HG03159 (cell line): ENCODE data around the gene TNFRSF12A.
"Not testable (repeated sequence)": the region's sequence is repeated elsewhere in the genome, so short reads cannot be mapped to it uniquely, and the experiment has no call there.

Experiments used
- ATAC-seq: cut with Tn5 transposase; IDR thresholded peaks from one replicate; pipeline ENCODE4 v1.9.1; 2021; ENCODE audit warnings: mild to moderate bottlenecking, moderate library complexity; ENCODE audit not compliant: unreplicated experiment

The TNFRSF12A gene

GRCh38 chr16:3045758-3046640 is 25.8 kb downstream of the TNFRSF12A start, which contains the start of gene MMP25:
Gene MMP25 (plus strand): TSS chr16:3046561. CDS start chr16:3046918, 357 bp downstream.
- ATAC-seq = no peak

GRCh38 chr16:3046641-3047386 is 26.6 kb downstream of the TNFRSF12A start:
- ATAC-seq = no peak

DNA sequence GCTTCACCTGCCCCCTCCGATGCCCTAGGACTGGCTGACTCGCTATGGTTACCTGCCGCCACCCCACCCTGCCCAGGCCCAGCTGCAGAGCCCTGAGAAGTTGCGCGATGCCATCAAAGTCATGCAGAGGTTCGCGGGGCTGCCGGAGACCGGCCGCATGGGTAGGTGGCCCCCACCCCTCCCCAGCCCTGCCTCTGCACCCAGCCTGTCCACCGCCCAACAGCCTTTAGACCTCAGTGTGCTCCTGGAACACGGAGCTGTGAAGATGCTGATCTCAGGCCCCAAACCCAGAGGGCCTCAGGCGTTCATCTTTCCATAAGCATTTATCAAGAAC is 27.2 kb downstream of the TNFRSF12A start:
- ATAC-seq = no peak

- ATAC-seq = no peak
Measured at GRCh38 chr16:3049921-3050481, 29.8 kb downstream of the TNFRSF12A start.

DNA sequence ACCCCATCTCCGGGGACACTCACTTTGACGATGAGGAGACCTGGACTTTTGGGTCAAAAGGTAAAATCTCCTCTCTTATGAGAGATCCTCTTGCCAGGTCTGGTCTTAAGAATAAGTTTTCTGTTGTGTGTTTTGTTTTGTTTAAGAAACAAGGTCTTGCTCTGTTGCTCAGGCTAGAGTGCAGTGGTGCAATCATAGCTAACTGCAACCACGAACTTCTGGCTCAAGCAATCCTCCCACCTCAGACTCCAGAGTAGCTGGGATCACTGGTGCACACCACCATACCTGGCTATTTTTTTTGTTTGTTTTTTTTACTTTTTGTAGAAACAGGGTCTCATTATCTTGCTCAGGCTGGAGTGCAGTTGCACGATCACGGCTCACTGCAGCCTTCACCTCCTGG is 30.3 kb downstream of the TNFRSF12A start:
- ATAC-seq = no peak

DNA sequence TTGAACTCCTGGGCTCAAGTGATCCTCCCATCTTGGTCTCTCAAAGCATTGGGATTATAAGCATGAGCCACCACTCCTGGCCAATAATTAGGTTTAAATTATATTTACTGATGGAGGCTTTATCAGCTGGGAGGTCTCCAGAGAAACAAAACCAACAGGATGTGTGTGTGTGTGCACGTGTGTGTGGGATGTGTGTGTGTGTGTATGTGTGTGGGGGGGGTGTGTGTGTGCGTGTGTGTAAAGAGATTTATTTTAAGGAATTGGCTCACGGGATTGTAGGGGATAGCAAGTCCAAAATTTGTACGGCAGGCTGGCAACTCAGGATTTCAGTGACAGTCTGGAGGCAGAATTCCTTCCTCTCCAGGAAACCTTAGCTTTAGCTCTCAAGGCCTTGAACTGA is 30.8 kb downstream of the TNFRSF12A start:
- no peak for ATAC-seq

GRCh38 chr16:3051494-3051893 is 31.3 kb downstream of the TNFRSF12A start:
- no peak for ATAC-seq

DNA sequence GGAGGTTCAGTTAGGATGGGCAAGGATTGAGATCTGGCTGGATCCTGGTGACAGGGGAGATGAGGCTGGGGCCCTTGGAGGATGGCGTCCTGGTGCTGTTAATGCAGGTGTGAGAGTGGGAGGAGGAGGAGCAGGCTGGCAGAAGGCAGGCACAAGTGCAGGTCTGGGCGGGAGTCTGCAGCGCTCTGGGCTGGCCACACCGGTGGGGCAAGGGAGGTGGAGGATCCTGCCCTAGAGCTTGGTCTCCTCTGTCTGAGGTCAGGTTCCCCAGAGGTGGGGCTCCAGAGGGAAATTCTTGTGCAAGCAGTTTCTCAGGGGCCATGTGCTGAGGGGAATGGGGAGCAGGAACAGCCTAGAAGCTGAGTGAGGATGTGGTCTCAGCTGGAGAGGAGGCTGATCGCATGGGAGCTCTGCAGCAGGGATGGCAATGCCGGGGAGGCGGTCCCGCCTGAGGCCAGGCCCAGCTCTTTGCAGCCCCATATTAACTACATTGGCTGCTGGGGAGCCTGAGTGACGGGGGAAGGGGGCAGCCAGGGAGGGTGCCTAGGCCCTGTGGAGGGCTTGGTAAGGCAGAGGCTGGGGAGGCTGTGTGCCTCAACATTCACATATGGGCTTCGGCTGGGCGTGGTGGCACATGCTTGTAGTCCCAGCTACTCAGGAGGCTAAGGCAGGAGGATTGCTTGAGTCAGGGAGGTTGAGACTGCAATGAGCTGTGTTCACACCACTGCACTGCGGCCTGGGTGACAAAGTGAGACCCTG is 32.6 kb downstream of the TNFRSF12A start:
- ATAC-seq = not testable (repeated sequence)

- not testable (repeated sequence) for ATAC-seq
Measured at GRCh38 chr16:3053330-3053710, 33.2 kb downstream of the TNFRSF12A start.

GRCh38 chr16:3054965-3055733 is 35.0 kb downstream of the TNFRSF12A start:
- ATAC-seq = no peak

DNA sequence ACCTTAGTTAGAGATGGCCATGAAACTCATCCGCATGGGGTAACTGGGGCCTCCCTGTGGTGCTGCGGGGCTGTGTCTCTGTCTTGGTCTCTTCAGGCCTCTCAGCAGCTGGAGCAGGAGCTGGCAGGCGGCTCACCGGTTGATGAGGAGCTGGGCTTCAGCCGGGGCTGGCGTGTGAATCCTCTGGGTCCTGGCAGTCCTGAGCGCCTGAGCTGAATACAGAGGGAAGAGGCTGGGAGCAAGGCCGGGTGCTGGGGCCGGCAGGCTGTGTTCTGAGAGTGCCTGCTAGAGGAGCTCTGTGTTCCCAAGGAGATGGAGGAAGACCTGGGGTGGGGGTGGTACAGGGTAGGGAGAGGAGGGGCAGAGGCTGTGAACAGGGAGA is 35.6 kb downstream of the TNFRSF12A start:
- not testable (repeated sequence) for ATAC-seq

DNA sequence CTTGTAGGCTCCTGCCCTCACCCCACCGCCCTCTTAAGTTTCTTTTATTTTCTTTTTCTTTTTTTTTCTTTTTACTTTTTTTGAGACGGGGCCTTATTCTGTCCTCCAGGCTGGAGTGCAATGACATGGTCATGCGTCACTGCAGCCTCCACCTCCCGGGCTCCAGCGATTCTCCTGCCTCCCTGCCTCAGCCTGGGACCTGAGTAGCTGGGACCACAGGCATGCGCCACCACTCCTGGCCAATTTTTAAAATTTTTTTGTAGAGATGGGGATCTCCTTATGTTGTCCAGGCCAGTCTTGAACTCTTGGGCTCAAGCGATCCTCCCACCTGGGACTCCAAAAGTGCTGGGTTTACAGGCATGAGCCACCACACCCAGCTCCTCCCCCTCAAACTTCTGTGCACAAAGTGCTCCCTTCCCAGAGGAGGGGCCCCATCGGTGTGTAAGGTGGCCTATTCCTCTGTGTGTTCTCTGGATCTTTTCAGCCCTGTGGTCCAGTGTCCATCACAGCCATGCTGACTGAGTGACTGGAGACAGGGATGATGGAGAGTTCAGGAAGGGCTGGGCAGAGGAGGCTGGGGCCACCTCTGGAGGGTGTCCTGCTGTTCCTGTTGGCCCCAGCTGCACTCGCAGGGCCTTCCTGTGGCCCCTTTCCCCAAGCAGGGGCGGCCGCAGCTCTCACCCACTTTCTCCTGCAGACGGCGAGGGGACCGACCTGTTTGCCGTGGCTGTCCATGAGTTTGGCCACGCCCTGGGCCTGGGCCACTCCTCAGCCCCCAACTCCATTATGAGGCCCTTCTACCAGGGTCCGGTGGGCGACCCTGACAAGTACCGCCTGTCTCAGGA is 36.4 kb downstream of the TNFRSF12A start:
- ATAC-seq = no peak

- ATAC-seq = no peak
Measured at GRCh38 chr16:3057181-3058138, 37.3 kb downstream of the TNFRSF12A start.

DNA sequence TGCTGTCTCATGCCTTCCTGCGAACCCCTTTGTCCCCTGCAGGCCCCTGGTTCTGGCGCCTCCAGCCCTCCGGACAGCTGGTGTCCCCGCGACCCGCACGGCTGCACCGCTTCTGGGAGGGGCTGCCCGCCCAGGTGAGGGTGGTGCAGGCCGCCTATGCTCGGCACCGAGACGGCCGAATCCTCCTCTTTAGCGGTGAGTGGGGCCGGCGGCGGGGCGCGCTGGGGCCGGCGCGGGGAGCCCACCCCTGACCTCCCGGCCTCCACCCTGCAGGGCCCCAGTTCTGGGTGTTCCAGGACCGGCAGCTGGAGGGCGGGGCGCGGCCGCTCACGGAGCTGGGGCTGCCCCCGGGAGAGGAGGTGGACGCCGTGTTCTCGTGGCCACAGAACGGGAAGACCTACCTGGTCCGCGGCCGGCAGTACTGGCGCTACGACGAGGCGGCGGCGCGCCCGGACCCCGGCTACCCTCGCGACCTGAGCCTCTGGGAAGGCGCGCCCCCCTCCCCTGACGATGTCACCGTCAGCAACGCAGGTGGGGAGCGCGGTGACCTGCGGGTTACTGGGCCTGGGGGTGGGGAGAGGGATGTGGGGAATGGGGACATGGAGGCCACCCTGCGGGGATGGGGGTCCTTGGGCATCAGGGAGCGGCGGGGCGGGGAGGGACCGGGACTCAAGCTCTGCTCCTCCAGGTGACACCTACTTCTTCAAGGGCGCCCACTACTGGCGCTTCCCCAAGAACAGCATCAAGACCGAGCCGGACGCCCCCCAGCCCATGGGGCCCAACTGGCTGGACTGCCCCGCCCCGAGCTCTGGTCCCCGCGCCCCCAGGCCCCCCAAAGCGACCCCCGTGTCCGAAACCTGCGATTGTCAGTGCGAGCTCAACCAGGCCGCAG is 38.2 kb downstream of the TNFRSF12A start:
- ATAC-seq = peak; percentile 24

DNA sequence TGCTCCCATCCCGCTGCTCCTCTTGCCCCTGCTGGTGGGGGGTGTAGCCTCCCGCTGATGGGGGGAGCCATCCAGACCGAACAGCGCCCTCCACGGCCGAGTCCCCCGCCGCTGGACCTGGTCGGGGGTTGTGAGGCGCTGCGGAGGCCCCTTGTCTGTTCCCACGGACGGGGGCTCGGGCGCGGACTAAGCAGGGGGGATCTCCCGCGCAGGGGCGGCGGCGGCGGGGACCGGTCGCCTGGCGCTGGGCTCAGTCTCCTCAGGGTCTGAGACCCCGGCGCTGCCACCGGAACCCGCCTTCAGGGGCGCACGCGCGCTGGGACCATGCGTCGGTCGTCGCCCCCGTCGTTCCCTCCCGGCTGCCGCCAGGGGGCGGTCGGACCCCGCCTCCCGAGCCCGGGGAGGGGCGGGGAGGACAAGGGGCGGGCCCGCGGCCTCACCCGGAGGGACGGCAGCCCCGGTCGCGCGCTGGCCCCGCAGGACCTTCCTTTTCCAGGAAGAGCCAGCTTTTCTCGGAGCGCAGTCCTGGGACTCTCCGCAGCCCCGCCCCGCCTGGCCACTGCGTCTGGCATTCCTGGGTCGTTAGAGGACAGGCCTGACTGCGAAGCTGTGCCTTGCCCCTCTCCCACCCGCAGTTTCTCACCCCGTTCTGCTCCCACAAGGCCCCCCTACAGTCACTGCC is 39.0 kb downstream of the TNFRSF12A start:
- ATAC-seq = peak; percentile 66

DNA sequence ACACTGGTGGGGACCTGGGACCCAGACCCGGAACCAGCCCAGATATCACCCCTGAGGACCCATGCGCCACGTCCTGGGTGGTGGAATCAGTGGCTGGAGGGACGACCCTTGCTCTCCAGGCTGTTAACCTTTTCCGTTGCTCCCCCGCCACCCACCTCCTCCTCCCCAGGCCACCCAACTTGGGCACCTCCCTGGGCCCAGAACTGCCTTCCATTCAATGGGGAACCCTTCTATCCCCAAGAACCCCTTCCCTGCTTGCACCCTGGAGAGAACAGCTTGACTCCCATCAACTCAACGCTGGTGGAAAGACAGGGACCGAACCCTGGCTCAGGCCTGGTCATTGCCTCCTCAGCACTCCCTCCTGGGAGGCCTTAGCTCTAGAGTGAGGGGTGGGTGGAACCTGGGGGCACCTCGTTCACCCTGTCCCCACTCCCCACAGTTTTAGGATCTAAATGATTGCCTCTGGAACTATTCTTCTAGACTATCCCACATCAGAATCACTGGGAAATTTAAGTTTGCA is 39.6 kb downstream of the TNFRSF12A start:
- peak; percentile 3 for ATAC-seq
